Activated CD8-positive, alpha-beta memory T cell treated with anti-CD3 and anti-CD28 coated beads, Interleukin-2, amount 50 U/mL, for 1 hour (primary cell): ENCODE measurements around the gene KHDRBS1.
"Not testable (repeated sequence)": the region's sequence is repeated elsewhere in the genome, so short reads cannot be mapped to it uniquely, and the experiment has no call there.

Source experiments
- DNase-seq: peaks from one replicate; pipeline ENCODE4 v3.0.0-alpha.2; 2020; ENCODE audit errors: extremely low read depth

KHDRBS1 gene

DNA sequence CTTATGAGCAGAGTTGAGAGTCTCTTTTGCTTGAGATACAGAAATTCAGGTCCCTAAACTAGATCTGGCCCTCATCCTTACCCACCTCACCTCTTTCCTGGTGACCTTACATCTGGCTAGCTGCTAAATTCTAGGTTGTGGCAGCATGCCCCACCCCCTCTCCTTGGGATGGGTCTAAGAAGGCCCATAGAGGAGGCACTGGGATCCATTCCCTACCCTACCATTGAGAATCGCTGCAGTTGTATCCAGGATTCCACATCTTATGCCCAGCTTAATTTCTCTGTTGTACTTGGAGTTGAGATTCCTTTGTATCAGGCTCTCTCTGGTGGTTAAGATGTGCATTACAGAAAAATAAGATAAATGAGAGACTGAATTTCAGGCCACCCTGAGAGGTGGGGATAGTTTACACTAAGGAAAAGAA is 49.6 kb downstream of the KHDRBS1 start:
- DNase-seq, result no peak

DNA sequence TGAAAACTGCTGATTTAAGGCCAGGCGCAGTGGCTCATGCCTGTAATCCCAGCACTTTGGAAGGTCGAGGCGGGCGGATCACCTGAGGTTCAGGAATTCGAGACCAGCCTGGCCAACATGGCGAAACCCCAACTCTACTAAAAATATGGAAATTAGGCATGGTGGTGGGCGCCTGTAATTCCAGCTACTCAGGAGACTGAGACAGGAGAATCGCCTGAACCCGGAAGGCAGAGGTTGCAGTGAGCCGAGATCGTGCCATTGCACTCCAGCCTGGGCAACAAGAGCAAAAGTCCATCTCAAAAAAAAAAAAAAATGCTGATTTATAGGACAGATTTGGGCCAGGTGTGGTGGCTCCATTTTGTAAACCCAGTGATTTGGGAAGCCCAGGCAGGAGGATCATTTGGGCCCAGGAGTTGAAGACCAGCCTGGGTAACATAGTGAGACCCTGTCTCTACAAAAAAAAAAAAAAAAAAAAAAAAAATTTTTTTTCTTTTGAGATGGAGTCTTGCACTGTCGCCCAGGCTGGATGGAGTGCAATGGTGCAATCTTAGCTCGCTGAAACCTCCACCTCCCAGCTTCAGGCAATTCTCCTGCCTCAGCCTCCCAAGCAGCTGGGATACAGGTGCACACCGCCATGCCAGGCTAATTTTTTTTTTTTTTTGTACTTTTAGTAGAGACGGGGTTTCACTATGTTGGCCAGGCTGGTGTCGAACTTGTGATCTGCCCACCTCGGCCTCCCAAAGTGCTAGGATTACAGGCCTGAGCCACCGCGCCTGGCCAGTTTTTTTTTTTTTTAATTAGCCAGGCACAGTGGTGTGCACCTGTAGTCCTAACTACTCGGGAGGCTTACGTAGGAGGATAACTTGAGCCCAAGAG is 52.2 kb downstream of the KHDRBS1 start:
- DNase-seq, result not testable (repeated sequence)

DNA sequence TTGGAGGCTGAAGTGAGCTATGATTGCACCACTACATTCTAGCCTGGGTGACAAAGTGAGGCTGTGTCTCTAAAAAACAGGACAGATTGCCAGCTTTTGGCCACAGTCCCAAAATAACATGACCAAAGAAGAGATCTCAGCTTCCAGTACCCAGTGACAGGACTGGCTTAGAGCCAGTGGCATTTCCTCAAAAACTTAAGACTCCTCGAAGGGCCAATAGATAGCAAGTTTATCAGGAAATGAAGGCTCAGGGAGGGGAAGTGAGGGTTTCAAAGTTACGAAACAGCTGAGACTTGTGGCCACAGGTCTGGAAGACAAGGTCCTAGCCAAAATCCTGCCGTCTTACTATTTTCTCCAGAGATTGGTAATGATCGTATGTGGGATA is 52.8 kb downstream of the KHDRBS1 start:
- no peak for DNase-seq

DNA sequence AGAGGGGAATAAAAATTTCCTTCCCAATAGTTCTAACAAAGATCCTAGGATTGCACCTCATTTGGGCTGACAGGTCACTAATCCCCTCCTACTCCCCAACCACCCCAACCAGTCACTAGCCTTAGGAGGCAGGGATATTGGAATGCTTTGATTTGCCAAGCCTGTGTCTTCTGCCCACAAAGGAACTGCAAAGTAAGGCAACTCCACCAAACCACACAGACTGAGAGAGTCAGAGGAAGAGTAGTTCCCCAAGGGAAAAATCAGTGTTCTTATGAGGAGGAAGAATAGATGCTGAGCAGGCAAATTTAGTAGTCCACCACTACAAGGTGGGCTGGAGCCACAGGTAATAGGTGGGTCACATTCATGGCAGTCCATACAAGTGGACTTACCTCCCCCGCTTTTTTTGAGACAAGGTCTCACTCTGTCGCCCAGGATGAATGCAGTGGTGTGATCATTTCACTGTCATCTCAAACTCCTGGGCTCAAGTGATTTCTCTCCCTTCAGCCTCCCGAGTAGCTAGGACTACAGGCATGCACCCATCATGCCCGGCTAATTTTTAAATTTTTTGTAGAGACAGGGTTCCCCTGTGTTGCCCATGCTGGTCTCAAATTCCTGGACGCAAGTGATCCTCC is 55.4 kb downstream of the KHDRBS1 start:
- no peak for DNase-seq

DNA sequence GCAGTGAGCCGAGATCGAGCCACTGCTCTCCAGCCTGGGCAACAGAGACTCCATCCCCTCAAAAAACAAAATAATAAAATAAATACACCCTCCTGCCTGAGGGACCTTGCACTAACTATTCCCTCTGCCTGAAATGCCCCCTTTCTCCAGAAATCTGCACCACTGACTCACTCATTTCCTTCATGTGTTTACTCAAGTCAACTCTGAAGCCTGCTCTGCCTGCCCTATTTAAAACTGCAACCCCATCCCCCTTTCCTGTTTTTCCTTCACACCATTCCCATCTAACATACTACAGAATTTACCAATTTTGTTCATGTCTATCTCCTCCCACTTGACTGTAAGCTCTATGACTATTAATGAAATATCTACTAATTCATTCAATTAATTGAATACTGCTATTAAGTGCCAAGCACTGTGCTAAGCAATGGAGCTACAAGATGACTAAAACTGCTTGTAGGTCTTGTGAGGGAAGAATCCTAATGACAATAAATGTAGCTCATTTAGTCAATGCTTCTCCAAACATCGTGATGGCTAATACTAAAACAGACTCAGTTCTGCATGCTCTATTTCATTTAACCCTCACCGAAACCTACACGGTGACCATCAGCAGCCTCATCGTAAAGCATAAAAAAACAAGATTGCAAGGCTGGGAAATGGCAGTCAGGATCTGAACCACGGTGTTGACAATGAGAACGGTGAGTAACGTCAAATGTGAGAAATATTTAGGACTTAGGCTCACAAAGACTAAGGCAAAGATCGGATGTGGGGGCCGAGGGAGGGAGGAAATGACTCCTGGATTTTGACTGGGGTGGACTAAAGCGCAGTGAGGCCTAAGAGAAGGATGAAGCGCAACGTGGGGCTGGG is 58.3 kb downstream of the KHDRBS1 start:
- DNase-seq, result no peak

DNA sequence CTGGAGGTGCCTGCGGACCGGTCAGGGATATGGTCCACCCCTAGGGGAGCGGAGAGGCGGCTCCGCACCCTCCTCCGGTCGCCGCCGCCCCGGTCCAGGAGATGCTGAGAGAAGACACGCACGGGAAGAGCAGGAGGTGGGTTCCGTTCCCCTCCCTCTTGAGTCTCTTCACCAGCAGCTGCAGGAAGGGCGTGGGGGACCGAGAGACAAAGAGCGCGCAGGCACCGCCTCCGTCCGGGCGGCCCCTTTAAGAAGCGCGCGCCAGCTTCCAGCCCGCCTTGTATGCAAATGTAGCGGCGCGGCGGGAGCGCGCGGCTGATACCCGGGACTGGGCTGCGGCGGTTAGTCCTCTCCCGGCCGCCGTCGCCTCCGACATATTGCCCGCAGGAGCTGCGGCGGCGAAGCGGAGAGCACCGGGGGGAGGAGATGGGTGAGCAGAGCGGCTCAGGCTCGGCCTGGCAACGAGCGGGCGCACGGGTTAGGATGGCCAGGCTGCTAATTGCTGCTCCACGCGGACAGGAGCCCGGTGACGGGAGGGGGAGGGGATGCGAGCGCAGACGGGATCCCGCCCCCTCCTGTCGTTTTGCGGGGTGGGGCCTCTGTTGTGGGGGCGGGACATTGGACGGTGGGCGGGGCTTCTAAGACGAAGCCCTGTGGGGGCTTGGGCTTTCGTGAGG is 59.1 kb downstream of the KHDRBS1 start, which contains the start of gene TMEM39B:
TMEM39B (plus strand) TSS at position 318 of the 677 bp plus-strand sequence; CDS start at position 427, 109 bp downstream.
- peak; percentile 77 for DNase-seq

DNA sequence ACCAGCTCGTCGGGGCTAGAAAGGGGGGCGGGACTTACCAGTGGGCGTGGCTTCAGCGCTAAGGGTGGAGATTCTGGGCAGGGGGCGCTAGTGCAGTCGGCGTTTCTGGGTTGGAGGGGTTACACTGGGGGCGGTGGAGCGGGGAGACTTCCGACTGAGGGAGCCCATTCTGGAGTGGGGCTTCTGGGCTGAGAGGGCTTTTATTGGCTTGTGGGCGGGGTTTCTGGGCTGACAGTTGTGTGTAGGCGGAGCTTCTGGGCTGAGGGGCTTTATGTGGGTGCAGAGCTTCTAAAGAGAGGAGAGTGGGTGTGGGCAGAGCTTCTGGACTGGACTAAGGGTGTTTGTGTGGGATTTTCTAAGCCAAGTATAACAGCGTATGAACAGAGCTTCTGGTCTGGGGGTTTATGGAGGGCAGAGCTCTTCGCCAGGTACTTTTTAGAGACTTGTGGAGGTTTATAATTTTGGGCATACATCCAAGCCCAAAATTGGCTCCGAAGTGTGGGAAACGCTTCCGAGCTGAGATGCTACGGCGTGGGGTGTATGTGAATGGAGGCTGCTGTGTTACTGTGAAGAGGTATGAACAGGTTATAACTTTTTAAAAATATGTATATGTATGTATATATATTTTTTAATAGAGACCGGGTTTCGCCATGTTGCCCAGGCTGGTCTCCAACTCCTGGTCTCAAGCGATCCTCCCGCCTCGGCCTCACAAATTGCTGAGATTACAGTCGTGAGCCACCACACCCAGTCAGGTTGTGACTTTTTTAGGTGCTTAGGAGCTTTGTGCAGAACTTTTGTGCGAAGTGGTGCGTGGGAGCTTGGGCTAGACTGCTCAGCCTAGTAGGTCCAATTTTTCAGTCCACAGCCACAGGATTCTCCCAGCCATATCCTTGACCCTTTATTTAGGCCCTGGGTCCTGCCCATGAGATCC is 59.9 kb downstream of the KHDRBS1 start:
- DNase-seq, result no peak

DNA sequence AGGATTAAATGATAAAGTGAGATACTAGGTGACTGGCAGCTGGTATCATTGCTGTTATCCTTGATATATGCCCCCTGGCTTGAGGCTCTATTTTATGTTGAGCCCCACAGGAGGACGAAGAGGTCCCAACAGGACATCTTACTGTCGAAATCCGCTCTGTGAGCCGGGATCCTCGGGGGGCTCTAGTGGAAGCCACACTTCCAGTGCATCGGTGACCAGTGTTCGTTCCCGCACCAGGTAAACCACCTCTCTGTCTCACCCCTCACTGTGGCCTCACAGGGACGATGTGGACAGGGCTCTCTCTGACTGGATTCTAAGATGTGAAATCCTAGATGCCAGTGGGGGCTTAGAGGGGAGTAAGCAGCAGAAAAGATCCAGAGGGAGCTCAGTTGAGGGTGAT is 61.2 kb downstream of the KHDRBS1 start:
- no peak for DNase-seq

DNA sequence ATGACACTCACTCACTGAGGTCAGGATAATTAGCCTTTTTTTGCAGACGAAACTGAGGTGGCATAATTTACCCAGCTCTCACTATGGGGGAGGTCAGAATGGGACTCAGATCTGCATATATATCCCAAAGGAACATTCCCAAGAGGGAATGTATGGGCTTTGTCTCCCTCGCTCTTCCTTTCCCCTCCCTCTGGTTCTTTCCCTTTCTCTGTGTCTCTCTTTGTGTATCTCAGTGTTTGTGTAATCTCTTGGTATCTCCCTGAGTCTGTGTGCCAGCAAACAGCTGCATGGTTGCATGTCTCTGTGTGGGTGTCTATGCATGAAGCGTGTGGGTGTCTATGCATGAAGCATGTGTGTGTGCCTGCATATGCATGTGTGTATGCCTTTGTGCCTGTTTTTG is 63.8 kb downstream of the KHDRBS1 start:
- DNase-seq, result no peak

DNA sequence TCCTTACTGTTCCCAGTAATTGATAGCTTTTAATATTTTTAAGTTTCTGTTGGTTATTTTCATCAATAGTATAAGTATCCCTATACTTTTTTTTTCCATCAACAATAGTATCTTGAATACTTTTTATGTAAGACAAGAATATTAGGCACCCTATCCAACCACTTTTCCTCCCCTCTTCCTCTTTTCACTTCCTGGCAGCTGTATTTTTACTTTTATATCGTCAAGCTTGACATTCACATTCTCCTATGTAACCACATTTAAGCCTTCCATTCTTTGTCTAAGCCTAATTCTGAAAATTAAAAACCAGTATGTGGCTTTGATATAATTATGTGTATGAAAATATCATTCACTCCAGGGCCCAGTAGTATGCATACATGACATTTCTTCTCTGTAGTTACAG is 68.4 kb downstream of the KHDRBS1 start:
- no peak for DNase-seq

DNA sequence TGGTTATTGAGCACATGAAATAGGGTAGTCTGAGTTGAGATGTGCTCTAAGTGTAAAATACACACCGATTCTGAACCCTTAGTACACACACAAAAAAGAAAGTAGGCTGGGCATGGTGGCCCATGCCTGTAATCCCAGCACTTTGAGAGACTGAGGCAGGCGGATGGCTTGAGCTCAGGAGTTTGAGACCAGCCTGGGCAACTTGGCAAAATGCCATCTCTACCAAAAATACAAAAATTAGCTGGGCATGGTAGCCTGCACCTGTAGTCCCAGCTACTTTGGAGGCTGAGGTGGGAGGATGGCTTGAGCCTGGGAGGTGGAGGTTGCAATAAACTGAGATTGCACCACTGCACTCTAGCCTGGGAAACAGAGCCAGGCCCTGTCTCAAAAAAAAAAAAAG is 72.7 kb downstream of the KHDRBS1 start:
- not testable (repeated sequence) for DNase-seq

DNA sequence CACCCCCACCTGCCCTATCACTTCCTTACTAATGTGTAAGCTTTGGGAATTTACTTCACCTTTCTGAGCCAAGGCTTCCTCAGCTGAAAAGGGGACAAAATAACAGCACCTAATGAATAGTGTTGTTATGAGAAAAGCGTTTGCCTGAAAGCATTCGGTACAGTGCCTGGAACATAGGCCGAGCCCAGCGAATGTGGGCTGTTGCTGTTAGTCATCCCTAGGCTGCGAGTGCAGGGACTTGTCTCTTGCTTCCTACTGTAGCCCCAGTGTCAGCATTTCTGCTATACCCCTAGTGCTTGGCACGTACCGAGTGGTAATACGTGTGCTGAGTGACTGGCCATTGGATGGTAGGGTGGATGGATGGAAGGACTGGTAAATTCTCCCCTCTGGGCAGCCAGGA is 77.5 kb downstream of the KHDRBS1 start:
- no peak for DNase-seq

DNA sequence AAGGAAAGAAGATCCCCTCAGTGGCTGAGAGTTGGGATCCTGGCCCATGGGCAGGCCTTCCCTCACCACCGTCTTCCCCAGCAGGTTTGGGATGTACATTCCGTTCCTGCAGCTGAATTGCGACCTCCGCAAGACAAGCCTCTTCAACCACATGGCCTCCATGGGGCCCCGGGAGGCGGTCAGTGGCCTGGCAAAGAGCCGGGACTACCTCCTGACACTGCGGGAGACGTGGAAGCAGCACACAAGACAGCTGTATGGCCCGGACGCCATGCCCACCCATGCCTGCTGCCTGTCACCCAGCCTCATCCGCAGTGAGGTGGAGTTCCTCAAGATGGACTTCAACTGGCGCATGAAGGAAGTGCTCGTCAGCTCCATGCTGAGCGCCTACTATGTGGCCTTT is 77.9 kb downstream of the KHDRBS1 start:
- DNase-seq, result no peak
